ENCODE measurements around the gene SECTM1.

- TF ChIP-seq CTCF (IDR thresholded peaks at IDR 0.05; ENCODE audit: poor library complexity) (no peak), EZH2phosphoT487 (IDR thresholded peaks at IDR 0.05; ENCODE audit: low read depth, severe bottlenecking, unreplicated experiment) (no peak)
Measured at GRCh38 chr17:82318169-82318498, 15.4 kb downstream of the SECTM1 start.

All from hepatocyte (in vitro differentiated cells).